Measurements from ENCODE around the gene MTF2.
A peak's percentile ranks its signal among the peaks of the same experiment; 100 is the strongest.
"Not testable (repeated sequence)": the region's sequence is repeated elsewhere in the genome, so short reads cannot be mapped to it uniquely, and the experiment has no call there.

MTF2 gene

DNA sequence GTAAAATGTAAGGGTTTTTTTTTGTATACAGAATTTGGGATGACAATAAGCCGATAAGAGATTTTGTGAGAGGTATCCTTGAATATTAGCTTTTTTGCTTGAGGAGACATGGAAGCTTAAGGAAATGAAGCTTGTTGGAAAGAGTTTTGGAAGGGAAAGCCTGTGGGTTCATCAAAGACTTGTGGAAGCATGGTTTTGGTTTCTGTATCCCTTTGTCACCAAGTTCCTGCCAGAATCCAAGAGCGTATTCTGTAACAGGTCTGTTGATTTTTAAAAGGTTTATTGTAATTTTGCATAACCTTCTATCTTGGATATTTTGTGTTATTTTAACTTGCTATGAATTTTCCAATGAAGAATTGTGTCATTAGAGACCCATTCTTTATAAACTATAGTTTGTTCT is 63.1 kb downstream of the MTF2 start:
- DNase-seq (ENCODE audit: low read depth) = no peak

DNA sequence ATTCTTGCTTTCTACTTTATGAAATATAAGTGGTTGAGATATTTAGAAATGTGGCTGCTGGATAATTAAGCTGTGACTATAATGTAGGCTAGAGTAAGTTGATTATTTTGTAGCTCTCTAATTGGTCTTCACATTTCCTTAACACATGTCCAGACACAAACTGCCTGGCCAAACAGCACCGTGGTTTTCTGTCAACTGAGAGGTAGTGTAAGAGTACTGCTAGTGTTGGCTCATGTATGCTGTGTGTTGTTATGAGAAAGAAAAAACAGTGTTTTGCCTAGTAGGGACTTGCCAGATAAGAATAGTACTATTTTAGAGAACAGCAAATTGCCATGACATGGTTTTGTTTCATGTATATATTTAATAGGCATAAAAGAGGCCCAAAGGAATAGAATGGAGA is 64.1 kb downstream of the MTF2 start:
- DNase-seq (ENCODE audit: low read depth) = no peak

DNA sequence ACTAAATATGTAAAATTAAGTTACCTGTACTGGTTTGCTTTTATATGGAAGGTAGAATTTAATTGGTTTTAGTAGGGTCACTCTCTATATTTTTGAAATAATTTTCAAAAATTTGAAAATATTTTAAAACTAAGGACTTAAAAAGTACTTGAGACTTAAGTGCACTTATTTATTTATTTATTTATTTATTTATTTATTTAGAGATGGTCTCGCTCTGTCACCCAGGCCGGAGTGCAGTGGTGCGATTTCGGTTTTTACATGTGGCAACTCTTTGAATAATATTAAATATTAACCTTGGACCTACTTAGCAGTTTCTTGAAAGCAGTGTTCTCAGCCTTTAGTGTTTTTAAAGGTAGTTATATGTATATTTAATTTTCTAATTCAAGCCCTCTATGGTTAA is 64.7 kb downstream of the MTF2 start:
- no peak for DNase-seq (ENCODE audit: low read depth)

DNA sequence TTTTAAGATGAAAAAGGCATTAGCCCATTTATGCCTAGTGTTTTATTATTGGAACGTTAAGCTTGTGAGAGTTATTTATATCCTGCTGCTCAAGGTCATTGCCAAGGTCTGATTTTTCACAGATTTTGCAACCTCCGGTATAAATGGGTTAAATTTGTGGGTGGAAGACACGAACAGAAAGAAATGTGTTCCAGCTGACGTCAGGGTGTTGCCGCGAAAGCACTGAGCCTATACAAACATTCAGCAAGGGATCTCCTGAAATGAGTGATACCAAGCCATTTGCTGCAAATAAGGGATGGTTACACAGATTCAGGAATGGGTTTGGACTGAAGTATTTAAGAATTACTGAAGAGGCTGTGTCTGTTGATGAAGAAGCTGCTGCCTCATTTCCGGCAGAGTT is 68.9 kb downstream of the MTF2 start:
- no peak for DNase-seq (ENCODE audit: low read depth)

DNA sequence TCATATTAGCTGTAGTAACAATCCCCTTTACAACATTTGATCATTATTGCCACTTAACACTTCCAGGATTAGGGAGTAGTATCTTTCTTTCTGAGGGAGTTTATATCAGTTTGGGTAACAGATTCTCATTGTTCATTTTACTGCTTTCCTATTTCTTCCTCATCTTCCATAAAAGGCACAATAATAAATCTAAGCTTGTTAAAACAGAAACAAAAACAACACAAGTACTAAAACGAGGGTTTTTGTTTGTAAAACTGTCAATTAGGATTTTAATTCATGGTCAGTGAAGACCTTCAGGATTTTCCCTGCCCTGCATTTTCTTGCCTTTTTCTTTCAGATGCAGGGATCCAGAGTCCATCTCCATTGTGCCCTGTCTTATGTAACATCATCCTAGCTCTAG is 71.6 kb downstream of the MTF2 start:
- DNase-seq (ENCODE audit: low read depth) = no peak

DNA sequence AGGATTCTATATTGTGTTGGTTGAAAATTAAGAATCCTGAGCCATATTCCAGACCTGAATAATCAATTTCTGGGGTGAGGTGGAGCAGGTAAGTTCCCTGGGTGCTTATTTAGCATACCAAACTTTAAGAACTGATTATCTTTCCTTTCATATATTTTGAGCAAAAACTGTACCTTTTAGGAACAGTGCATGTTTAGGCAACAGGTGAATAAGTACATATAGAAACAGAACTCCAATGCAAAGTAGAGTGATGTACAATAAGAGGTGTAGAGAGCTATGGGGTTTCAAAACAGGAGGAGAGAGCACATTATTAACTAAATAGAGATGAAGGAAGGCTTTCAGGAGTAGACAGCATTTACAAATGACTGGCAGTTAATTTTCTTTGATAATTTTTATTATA is 72.4 kb downstream of the MTF2 start:
- no peak for DNase-seq (ENCODE audit: low read depth)

DNA sequence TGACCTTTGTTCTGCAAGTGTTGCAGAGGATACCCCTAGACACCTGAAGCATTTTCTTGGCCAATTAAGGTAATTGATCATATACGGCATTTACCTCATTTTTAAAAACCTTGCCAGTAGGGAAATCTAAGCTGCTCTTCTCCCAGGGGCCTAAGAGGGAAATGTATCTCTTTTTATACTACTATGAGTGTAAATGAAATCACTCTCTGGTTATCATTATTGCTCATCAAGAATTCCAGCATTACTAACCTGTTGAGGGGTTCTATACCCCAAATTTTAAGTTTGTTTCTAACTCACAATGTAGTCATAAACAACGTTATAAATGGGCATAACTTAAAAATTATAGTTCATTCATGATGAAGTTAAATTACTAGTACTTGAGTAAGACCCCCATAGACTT is 73.8 kb downstream of the MTF2 start:
- DNase-seq (ENCODE audit: low read depth) = no peak

DNA sequence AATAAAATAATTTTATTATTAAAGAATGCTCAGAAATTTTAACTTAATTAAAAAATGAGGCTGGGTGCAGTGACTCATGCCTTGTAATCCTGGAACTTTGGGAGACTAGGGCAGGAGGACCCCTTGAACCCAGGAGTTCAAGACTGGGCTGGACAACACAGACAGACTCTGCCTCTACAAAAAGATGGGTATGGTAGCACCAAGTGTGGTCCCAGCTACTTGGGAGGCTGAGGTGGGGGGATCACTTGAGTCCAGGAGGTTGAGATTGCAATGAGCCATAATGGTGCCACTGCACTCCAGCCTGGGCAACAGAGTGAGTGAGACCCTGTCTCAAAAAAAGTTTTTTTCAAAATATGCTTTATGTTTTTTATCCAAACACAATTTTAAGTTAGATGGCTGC is 75.8 kb downstream of the MTF2 start:
- no peak for DNase-seq (ENCODE audit: low read depth)

DNA sequence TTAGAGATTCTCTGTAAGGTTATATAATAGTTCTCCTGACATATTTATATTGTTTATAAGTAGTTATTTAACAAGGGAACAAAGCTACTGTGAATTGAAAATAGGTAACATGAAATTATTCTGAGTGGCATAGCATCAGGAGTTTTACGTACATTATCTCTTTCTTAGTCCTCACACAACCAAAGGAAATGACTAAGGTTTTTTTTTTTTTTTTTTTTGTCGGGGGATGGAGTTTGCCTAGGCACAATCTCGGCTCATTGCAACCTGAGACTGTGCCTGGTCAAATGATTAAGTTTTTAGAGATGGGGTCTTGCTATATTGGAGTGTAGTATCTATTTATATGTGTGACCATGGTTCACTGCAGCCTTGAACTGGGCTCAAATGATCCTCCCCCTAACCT is 76.3 kb downstream of the MTF2 start:
- no peak for DNase-seq (ENCODE audit: low read depth)

DNA sequence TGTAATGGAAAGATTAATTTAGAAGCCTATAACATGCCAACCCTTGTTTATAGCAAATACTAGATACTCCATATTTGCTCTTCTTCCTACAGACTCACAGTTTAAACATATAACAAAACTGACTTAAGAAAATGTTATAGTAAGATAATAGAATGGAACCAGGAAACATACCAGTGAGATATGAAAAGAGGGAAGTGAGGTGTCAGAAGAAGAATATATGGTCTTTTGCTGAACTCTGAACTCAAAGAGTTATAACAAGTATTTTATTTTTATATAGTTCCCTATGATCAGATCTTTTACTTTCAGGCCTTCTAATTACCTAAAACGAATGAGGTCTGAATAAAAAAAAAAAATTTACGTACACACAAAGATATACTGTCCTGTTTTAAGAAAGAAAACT is 80.3 kb downstream of the MTF2 start:
- no peak for DNase-seq (ENCODE audit: low read depth)

DNA sequence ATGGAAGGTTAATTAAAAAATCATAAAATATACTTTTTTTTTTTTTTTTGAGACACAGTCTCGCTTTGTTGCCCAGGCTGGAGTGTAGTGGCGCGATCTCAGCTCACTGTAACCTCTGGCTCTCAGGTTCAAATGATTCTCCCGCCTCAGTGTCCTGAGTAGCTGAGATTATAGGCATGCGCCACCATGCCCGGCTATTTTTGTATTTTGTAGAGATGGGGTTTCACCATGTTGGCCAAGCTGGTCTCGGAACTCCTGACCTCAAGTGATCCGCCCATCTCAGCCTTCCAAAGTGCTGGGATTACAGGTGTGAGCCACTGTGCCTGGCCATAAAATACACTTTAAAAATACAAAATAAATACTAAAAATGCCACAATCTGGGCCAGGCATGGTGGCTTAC is 84.2 kb downstream of the MTF2 start:
- DNase-seq (ENCODE audit: low read depth) = not testable (repeated sequence)

DNA sequence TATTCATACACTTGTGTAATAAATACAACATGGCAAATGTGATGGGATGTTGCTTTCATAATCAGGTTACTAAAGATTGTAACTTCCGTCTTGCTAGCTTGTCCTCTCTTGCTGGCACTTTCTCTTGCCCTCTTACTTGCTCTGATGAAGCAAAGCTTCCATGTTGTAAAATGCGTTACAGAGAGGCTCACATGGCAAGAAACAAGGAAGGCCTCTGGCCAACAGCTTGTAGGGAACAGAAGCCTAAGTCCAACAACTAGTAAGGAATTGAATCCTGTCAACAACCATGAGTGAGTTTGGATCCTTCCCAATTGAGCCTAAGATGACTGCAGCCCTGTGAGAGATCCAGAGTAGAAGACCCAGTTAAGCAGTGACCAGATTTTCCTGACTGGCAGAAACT is 85.7 kb downstream of the MTF2 start:
- no peak for DNase-seq (ENCODE audit: low read depth)

DNA sequence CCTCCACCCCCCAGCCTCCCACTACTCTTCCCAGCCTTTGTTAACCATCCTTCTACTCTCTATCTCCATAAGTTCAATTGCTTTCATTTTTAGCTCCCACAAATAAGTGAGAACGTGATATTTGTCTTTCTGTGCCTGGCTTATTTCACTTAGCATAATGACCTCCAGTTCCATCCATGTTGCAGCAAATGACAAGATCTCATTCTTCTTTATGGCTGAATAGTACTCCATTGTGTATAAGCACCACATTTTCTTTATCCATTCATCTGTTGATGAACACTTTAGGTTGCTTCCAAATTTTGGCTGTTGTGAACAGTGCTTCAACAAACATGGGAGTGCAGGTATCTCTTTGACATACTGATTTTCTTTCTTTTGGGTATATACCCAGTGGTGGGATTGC is 86.8 kb downstream of the MTF2 start:
- DNase-seq (ENCODE audit: low read depth) = not testable (repeated sequence)

DNA sequence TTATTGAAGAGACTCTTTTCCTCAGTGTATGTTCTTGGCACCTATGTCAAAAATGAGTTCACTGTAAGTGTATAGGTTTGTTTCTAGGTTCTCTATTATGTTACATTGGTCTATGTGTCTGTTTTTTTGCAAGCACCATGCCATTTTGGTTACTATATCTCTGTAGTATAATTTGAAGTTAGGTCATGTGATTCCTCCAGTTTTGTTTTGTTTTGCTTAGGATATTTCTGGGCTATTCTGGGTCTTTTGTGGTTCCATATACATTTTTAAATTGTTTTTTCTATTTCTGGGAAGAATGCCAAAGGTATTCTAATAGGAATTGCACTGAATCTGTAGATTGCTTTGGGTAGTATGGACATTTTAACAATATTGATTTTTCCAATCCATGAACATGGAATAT is 87.9 kb downstream of the MTF2 start:
- no peak for DNase-seq (ENCODE audit: low read depth)

DNA sequence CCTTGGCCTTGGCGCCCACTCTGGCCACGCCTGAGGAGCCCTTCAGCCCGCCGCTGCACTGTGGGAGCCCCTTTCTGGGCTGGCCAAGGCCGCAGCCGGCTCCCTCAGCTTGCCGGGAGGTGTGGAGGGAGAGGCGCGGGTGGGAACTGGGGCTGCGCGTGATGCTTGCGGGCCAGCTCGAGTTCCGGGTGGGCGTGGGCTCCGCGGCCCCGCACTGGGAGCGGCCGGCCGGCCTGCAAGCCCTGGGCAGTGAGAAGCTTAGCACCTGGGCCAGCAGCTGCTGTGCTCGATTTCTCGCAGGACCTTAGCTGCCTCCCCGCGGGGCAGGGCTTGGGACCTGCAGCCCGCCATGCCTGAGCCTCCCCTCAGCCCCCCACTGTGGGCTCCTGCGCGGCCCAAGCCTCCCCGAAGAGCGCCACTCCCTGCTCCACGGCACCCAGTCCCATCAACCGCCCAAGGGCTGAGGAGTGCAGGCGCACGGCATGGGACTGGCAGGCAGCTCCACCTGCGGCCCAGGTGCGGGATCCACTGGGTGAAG is 91.1 kb downstream of the MTF2 start:
- DNase-seq (ENCODE audit: low read depth) = not testable (repeated sequence)

DNA sequence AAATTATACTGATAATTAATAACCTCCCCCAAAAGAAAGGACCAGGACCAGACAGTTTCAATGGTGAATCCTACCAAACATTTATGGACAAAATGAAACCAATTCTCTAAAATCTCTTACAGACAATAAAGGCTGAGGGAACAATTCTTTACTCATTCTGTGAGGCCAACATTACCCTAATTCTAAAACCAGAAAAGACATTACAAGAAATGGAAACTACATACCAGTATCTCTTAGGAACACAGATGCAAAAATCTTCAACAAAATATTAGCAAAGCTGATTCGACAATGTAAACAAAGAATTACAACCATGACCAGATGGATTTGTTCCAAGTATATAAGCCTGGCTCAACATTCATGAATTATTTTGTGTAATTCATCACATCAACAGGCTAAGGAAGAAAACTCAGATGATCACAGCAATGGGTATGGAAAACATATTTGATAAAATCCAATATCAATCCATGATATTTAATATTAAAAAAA is 92.5 kb downstream of the MTF2 start:
- no peak for DNase-seq (ENCODE audit: low read depth)

DNA sequence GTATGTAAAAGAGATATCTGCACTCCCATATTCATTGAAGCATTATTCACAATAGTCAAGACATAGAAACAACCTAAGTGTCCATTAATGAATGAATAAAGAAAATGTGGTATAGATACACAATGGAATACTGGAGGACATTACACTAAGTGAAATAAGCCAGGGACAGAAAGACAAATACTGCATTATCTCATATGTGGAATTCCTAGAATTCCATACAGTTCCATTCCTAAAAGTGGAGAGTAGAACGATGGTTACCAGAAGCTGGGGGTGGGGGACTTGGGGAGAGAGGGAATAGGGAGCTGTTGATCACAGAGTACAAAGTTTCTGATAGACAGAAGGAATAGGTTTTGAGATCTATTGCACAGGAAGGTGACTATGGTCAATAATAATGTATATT is 93.7 kb downstream of the MTF2 start:
- no peak for DNase-seq (ENCODE audit: low read depth)

DNA sequence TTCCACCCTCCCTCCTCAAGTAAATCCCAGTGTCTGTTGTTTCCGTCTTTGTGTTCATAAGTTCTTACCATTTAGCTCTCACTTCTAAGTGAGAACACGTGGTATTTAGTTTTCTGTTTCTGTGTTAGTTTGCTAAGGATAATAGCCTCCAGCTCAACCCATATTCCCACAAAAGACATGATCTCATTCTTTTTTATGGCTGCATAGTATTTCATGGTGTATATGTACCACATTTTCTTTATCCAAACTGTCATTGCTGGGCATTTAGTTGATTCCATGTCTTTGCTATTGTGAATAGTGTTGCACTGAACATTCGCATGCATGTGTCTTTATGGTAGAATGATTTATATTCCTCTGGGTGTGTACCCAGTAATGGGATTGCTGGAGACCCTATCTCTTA is 95.6 kb downstream of the MTF2 start:
- not testable (repeated sequence) for DNase-seq (ENCODE audit: low read depth)

DNA sequence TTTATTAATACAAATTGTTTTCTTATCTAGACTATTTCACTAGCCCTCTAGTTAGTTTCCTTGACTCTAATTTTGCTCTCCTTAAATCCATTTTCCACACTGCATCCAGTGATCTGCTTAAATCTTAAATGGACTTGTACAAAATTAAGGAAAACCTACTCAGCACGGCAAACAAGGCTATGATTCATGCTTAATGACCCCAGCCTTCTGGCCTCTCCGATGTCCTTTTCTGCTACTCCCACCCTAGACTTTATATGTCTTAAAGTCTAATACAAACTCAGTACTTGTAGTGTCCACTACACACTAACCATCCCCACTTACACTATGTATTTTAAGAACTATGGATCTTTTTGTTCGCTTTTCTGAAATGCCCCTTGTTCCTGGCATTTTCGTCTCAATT is 98.9 kb downstream of the MTF2 start:
- no peak for DNase-seq (ENCODE audit: low read depth)

DNA sequence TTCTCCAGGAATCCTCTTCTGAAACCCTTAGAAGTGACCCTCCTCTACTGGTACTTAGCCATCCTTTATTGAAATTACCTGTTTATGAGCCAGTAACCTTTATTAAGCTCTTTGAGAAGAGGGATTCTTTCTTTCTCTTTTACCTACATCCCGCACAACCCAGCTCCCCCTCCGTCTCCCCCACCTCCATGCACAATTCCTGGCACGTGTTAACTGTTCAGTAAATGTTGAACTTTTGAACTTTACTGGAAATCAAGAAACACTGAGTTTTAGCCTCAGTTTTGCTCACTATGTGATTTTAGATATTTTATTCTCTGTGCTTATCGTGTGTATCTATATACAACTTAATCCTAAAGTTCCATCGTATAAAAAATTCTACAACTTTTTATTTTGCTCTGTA is 99.3 kb downstream of the MTF2 start:
- DNase-seq (ENCODE audit: low read depth) = no peak

DNA sequence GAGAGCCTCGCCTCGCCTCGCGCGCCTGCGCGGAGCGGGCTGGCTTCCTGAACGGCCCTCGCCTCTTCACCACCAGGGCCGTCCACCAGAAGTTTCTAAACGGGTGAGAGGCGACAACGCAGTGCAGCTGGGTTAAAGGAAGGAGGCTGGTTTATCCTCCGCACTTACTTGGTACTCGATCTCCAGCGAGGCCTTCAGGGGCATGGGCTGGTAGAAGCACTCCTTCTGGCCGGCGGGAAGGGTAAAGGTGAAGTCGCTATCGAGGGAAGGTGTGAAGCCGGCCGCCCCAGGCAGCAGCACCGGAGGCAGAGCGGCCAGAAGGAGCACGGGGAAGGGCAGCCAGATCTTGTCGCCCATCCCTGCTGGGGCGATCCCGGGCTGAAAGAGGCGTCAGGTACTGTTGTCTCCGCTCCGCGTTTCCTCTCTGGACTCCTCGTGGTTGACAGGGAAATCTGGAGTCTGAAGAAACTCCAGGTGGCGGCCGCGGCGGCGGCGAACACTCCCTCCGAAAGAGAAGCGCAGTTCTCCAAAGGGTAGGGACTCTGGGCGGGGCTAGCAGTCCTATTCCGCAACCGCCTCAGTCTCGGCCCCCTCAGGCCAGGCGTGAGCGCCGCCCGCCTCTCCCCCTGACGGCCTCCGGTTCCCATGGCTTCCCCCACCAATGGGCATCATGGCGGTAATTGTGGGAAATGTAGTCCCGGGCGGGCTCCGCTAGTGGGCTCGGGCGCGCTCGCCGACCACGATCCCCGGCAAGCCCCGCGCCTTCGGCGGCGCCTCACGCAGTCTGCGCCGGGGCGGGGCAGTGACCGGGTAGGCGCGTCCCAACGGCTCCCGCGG is 101.0 kb downstream of the MTF2 start, which contains the start of gene TMED5:
Gene TMED5 (minus strand): TSS at position 528 of the 837 bp plus-strand sequence. CDS start 171 bp downstream, at position 357.
- peak; percentile 82 for DNase-seq (ENCODE audit: low read depth)

DNA sequence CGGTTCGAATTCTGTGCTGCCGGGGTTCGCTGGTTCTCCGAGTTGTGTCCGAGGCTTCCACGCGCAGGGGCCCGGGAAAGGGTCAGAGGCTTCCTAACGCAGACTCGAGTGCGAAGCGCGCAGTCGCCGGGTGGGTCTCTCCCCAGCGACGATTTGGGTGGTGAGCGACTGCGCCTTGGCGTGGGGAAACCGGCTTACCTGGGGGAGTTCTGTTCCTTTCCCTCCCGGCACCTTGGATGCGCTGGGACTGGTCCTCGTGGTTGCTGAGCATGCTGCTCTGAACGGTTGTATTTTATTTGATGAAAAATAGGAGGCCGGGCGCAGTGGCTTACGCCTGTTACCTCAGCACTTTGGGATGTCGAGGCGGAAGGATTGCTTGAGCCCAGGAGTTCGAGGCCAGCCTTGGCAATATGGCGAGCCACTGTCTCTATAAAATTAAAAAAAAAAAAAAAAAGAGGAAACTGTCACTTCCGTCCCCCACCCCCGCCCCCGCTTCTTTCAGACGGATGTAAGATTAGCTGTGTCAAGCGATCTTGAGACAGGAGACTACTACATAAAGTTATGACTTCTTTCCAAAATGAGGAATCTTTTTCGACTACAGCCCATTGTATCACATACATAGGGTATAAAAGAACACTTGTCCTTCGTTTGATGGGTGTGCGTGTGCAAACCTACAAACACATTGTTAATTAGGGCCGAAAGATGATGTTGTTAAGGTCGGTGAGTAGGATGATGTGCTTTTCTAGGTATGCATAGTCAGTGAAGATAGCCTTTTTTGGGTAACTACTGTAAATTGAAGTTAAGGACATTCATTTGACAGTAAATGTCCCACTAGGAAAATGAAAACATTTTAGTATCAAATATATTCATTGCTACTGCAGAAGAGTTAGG is 101.9 kb downstream of the MTF2 start, which contains the start of gene CCDC18:
Gene CCDC18 (plus strand): TSS at position 2 of the 891 bp plus-strand sequence. CDS start 2,638 bp downstream, outside the sequence.
- DNase-seq (ENCODE audit: low read depth) = peak; percentile 35

DNA sequence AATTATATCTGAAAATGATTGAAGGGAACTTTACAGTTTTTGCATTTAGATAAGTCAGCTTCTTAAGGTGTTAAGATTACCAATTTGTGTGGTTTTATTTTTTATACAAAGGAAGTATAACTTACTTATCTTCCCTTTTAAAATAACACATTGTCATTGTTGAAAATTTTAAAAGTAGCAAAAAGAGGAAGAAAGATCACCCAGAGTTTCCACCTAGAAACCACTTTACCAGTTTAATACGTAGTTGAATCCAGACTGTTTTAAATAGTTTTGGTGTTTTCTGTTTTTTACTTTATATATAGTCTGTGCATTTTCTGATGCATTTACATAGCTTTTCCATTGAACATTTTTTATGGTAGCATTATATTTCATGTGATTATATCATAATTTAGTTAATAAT is 107.6 kb downstream of the MTF2 start:
- no peak for DNase-seq (ENCODE audit: low read depth)
